Hepatic stellate cell (primary cell): Measurements from ENCODE around the gene NDUFB8.

Source experiments
- DNase-seq: peaks from one replicate; pipeline ENCODE4 v3.0.0; 2011; ENCODE audit warnings: low spot score

NDUFB8 gene

DNA sequence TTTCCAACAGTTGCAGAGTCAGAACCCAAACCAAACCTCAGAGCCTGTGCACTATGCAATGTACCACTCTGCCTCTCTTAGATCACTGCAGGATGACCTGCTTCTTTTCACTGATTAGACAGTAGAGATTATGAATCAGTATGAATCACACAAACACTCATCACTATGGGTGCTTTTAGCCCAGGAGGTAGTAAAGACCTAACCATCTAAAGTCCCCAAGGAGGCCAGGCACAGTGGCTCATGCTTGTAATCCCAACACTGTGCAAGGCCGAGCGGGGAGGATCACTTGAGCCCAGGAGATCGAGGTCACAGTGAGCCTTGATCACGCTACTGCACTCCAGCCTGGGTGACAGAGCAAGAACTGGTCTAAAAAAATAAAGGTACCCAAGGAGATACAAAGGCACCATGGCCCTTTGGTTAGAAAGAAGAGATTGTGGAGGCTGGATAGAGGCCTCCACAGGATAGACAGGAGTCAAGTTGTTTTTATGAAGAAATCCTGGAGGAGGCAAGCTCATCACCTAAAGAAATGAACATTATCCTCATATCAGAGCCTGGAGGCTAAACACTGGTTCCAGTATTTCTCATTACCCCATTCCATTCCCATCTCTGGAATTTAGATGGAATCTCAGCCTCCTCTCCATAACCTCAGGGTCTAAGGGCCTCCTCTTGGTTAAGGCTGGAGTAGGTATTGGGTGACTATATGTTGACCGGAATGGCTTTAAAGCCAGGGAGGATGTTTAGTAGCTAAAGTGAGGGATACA lies 22.9 kb downstream of the NDUFB8 start:
- DNase-seq, result peak; percentile 69

GRCh38 chr10:100505164-100505563 lies 24.5 kb downstream of the NDUFB8 start:
- DNase-seq, result no peak

GRCh38 chr10:100504096-100504495 lies 25.6 kb downstream of the NDUFB8 start:
- no peak for DNase-seq

- DNase-seq, result no peak
Observed at GRCh38 chr10:100502926-100503494, 26.7 kb downstream of the NDUFB8 start.

DNA sequence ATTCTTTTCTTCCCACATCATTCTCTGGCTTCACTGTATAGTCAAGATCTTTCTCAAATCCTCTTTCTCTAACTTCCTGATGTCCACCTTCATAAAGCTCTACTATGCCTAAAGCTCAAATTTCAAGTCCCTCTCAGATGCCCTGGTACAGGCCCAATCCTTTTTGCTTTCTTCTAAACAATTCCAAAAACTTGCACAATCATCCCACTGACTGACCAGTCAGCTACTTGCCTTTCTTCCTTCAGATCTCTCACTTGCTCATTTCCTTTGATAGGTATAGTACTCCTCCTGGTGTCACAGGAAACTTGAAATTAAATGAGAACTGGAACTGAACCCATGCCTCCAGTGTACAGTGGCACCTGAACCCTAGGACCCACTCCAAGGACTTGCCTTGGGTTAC lies 28.2 kb downstream of the NDUFB8 start:
- no peak for DNase-seq

DNA sequence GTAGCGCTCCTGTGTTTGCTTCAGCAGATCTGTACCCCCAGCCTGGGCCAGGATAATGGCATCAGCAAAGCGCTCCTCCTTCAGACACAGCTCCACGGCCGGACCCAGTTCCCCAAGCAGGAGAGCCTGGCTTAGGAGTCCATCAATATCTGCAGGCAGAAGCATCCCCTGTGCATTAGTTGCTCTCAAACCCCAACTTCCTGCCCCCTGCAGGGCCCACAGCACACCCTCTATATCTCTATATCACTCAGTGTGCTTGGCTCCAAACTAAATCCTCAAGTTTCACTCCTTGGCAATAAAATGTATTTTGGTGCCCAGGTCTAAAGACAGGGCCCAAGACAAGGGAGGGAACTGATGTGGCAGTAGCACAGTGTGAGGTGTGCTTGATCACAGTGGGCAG lies 31.6 kb downstream of the NDUFB8 start:
- no peak for DNase-seq

DNA sequence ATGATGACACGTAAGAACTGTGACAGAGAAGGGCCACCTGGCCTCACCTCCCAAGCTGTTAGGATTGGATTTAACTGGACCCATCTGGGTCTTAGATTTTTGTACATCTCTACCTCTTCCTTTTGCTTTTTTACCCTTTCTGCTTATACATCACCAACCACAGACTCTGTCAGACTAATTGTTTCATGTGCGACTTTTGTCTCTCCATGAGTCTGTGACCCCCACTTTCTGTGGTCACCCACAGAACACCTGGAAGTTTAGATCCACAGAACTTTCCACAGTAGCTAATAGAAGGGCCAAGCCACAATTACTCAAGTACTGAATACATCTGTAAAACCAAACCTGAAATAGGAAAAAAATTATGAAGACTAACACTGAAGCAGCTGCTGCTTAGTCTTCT lies 33.1 kb downstream of the NDUFB8 start:
- no peak for DNase-seq

DNA sequence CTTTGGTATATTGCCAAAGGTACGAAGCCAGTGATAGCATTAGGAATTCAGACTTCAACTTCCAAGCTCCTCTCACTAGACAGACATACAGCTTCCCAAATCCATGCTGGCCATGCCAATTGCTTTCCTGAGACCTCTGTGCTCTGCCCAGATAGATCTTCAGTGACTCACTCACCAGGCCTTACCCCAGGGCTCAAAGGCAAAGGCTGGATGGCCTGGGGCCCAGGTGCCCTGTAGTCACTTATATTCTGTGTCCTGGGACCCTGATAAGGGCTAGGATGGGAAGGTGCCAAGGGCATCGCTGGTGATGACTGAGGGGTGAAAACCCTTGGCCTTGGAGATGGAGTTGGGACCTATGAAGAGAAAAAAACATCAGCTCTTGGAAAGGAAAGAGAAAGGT lies 39.1 kb downstream of the NDUFB8 start:
- no peak for DNase-seq

- DNase-seq, result no peak
Observed at GRCh38 chr10:100489396-100489795, 40.3 kb downstream of the NDUFB8 start.

DNA sequence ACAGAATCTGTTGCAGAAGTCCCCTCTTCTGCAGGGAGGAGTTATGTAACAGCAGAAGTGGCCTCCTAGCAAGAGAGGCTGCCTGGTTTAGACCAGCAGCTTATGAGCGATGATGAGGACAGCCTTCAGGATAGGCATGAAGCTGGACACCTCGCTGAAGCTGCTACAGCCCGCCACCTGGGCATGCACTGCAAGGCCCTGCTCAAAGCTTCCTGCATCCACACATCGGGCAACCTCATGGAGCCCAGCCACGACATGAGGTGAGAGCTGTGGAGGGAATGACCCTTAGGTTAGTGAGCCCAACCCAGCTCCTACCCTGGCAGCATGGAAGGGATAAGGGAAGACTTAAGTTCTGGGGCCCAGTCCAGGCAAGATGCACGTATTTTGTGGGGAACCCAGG lies 42.1 kb downstream of the NDUFB8 start:
- DNase-seq, result no peak

GRCh38 chr10:100485801-100486495 lies 43.7 kb downstream of the NDUFB8 start:
- no peak for DNase-seq

DNA sequence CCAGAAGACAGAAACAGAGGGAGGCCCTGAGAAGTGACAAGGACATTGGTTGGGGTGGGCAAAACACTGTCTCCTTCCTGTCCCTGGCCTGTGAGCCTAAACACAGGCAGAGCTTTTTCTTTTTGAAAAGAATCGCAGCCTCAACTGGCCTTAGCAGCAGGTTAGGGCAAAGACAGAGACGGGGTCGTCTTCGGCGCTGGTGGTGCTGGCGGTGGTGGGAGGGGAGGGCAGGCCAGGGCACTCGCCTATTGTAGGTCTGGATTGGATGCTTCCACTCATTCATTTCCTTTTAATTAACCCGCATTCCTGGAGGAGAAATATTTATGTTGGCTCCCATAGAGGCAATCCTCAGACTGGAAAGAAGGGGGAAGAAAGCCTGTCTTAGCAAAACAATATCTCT lies 44.3 kb downstream of the NDUFB8 start:
- DNase-seq, result no peak

DNA sequence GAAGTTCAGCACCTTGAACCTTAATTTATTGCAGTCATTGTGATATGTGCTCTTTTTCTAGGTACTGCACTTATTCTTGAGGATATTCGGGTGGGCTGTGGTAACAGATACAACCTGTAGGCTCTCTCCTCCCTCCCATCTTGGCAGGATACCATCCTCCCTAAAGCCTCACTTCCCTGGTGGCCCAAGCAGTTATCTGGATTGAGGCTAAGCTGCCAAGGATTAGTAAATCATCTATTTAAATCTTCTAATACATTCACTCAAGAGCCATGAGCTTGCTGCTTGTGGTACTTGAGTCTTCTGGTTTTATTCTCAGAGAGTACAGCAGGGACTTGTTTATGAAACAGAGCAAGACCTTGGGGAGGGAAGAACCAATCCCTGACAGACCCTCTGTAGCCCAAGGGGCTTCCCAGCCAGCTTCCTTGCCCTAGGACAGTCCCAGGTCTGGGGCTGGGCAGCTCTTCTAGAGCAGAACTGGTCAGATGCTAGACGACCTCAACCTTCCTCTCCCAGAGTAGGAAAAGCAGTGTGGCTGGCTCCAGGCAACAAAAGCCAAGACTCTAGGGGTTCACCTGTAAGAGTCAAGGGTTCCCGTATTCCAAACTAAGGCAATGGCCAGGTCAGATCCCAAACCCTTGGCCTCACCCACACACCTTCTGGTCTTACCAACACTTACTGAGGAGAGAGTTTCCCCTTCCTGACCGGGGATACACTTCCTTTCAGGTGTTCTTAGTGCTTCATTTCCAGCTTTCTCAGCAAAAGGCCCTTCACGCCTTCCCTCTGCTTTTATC lies 45.6 kb downstream of the NDUFB8 start:
- DNase-seq, result no peak

GRCh38 chr10:100482834-100483185 lies 46.9 kb downstream of the NDUFB8 start:
- DNase-seq, result no peak

DNA sequence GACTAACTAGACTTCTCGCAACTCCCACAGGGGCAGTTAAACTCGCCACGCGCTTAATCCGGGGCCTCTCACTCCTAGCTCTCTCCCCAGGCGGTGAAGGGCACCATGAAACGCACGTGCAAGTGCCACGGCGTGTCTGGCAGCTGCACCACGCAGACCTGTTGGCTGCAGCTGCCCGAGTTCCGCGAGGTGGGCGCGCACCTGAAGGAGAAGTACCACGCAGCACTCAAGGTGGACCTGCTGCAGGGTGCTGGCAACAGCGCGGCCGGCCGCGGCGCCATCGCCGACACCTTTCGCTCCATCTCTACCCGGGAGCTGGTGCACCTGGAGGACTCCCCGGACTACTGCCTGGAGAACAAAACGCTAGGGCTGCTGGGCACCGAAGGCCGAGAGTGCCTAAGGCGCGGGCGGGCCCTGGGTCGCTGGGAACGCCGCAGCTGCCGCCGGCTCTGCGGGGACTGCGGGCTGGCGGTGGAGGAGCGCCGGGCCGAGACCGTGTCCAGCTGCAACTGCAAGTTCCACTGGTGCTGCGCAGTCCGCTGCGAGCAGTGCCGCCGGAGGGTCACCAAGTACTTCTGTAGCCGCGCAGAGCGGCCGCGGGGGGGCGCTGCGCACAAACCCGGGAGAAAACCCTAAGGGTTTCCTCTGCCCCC lies 47.4 kb downstream of the NDUFB8 start:
- DNase-seq, result peak; percentile 74

DNA sequence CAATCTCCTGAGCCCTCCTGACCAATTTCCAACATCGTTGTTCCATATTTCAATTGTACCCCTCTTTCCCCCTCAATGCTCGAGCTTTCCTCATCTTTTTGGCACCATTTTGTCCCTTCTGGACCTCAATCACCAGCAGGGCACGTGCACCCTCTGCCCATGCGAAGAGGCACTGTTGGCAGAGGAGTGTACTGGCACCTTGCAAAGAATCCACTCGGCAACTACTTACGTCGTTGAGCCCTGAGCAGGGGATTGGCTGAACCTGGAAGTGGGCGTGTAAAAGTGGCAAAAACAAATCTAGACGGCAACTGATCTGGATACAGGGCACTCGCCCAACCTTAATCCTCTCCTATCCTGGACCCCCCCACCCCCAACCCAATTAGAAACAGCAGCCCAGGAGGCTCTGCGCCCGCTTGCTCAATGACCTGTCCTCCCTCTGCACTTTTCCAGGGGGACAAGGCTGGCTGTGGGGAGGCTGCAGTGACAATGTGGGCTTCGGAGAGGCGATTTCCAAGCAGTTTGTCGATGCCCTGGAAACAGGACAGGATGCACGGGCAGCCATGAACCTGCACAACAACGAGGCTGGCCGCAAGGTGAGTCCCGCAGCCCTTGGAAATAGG lies 48.1 kb downstream of the NDUFB8 start:
- DNase-seq, result peak; percentile 82

DNA sequence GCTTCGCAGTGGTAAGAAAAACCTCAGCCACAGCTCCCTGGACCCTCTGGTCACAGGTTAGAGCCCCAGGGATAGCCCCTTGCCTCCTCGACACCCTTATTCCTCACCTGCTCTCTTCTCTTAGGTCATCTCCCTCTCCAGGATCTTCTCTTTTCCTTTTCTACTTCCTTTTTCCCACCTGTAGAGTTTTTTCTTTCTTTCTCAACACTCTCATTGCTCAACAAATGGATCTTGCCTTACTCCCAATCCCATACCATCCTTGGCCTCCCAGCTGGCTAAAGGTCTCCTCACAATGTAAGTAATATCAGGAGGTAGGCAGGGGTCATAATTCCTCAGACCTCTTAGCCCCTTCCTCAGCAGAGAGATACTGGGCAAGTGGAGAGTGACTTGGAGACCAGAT lies 49.7 kb downstream of the NDUFB8 start:
- no peak for DNase-seq

- no peak for DNase-seq
Observed at GRCh38 chr10:100479037-100479436, 50.6 kb downstream of the NDUFB8 start.

GRCh38 chr10:100477970-100478369 lies 51.7 kb downstream of the NDUFB8 start:
- no peak for DNase-seq
